CD4-positive, alpha-beta memory T cell (primary cell): ENCODE measurements around the gene APOL6. TPM values are rescaled to one million over a fixed set of nuclear protein-coding genes. Genes with fewer than 3 reads are reported as not detected.

Experiments used
- CTCF ChIA-PET: fragments of 350-600 bp; sonication (Branson Sonifier 250); formaldehyde crosslinking; loops from one replicate; lab custom pipeline; 2021; ENCODE audit warnings: inconsistent platforms; ENCODE audit not compliant: partially characterized antibody; lab: Charles Lee
- POLR2A ChIA-PET: fragments of 350-600 bp; sonication (Branson Sonifier 250); formaldehyde crosslinking; loops from one replicate; lab custom pipeline; 2021; ENCODE audit not compliant: partially characterized antibody; lab: Charles Lee
- DNase-seq, 5 donors: peaks; one replicate each; pipeline versions ENCODE4 v3.0.0 to v3.0.0-alpha.2; 2020 to 2022; ENCODE audit warnings: mixed read lengths in 1 of 5
- H3K27ac ChIP-seq: one replicate; pipeline ENCODE4 v1.7.0; 2013; ENCODE audit warnings: low read depth, low read length
- H3K27me3 ChIP-seq: 2 replicates; pipeline ENCODE4 v1.7.0; 2013; ENCODE audit warnings: mild to moderate bottlenecking, low read length, moderate library complexity; ENCODE audit not compliant: insufficient read depth
- H3K36me3 ChIP-seq: 2 replicates; pipeline ENCODE4 v1.7.0; 2013; ENCODE audit warnings: mild to moderate bottlenecking, low read length, moderate library complexity; ENCODE audit not compliant: insufficient read depth
- H3K4me1 ChIP-seq: 2 replicates; pipeline ENCODE4 v1.7.0; 2013; ENCODE audit warnings: mild to moderate bottlenecking, low read length, moderate library complexity; ENCODE audit not compliant: insufficient read depth
- H3K4me3 ChIP-seq, 2 donors: one replicate each; pipeline ENCODE4 v1.7.0; 2013; ENCODE audit warnings: low read length in 2 of 2, mild to moderate bottlenecking in 1 of 2
- H3K9me3 ChIP-seq, 2 donors: one replicate each; pipeline ENCODE4 v1.7.0; 2013; ENCODE audit warnings: low read length in 2 of 2, control low read depth in 1 of 2; ENCODE audit not compliant: control insufficient read depth in 1 of 2
- H3K27ac Mint-ChIP-seq, 7 donors: one replicate each; pipeline ENCODE4 v1.8.0; 2020 to 2021; ENCODE audit warnings: mixed read lengths in 7 of 7, mild to moderate bottlenecking in 6 of 7, inconsistent platforms in 3 of 7, moderate library complexity in 3 of 7
- H3K27me3 Mint-ChIP-seq, 2 donors: one replicate each; pipeline ENCODE4 v1.8.0; 2020 to 2021; ENCODE audit warnings: mixed read lengths in 2 of 2
- H3K36me3 Mint-ChIP-seq, 2 donors: one replicate each; pipeline ENCODE4 v1.8.0; 2020 to 2021; ENCODE audit warnings: mixed read lengths in 2 of 2, inconsistent platforms in 1 of 2, mild to moderate bottlenecking in 1 of 2
- H3K4me1 Mint-ChIP-seq, 4 donors: one replicate each; pipeline ENCODE4 v1.8.0; 2020 to 2021; ENCODE audit warnings: mixed read lengths in 4 of 4, mild to moderate bottlenecking in 1 of 4
- H3K4me3 Mint-ChIP-seq, 8 donors: one replicate each; pipeline ENCODE4 v1.8.0; 2020 to 2021; ENCODE audit warnings: mixed read lengths in 8 of 8, mild to moderate bottlenecking in 7 of 8, moderate library complexity in 6 of 8, inconsistent platforms in 3 of 8
- H3K9me3 Mint-ChIP-seq, 8 donors: one replicate each; pipeline ENCODE4 v1.8.0; 2020 to 2021; ENCODE audit warnings: mixed read lengths in 8 of 8, mild to moderate bottlenecking in 5 of 8, inconsistent platforms in 3 of 8, moderate library complexity in 1 of 8
- intact Hi-C: fragments of 100-400 bp; cut with micrococcal nuclease; formaldehyde crosslinking; loops from one replicate; pipeline ENCODE4 v1.15.1; 2023
- polyA plus RNA-seq, 2 donors: library from polyadenylated mRNA; unstranded; fragments of 300-500 nt; fragmentation: Illumina TruSeq; gene quantifications; one replicate each; pipeline ENCODE4 v1.2.3, GENCODE V29; 2021
- total RNA-seq, 2 experiments: library from RNA; stranded (reverse); gene quantifications; one replicate each; pipeline ENCODE4 v1.2.3, GENCODE V29; 2021

The APOL6 gene
- total and polyA plus RNA-seq, 4 experiments from 2014 or later, result 8.5 to 52.0 (median 37.3) TPM

- Histone ChIP-seq H3K36me3 (no peaks in the 10 kb centered on the region), H3K9me3 (no peaks in the 10 kb centered on the region), H3K27ac (no peak overlapping the region), H3K4me1 (peaks cover 6% of the 10 kb centered on the region), H3K4me3 (no peak overlapping the region), H3K27me3 (no peaks in the 10 kb centered on the region)
- H3K36me3 Mint-ChIP-seq, result no peaks in the 10 kb centered on the region
- peak overlapping the region in 1 of 7 donors; percentile 55 for H3K27ac Mint-ChIP-seq
- intact Hi-C loops, result no loop called here
- CTCF ChIA-PET, result no interaction called here
- POLR2A ChIA-PET, result interaction anchor here (1.5 kb wide), 1 partner anchor 11 kb away, joined by 4 read pairs; the partner anchor contains the start of gene APOL6
- H3K27me3 Mint-ChIP-seq, result no peaks in the 10 kb centered on the region
- peaks cover 7 to 13% (median 10%) of the 10 kb centered on the region in 4 donors for H3K4me1 Mint-ChIP-seq
- H3K9me3 Mint-ChIP-seq, result peaks cover 0 to 3% (median 0%) of the 10 kb centered on the region in 8 donors
- no peak for DNase-seq
- no peak overlapping the region for H3K4me3 Mint-ChIP-seq
These were observed 10.2 kb upstream of the APOL6 start for GRCh38 chr22:35638001-35638400.

- no peaks in the 10 kb centered on the region for H3K27me3 ChIP-seq
- Mint-ChIP-seq H3K4me3 (no peak overlapping the region), H3K27ac (no peak overlapping the region), H3K36me3 (no peaks in the 10 kb centered on the region), H3K4me1 (peaks cover 3 to 9% (median 6%) of the 10 kb centered on the region in 4 donors), H3K27me3 (no peaks in the 10 kb centered on the region), H3K9me3 (peaks cover 0 to 3% (median 0%) of the 10 kb centered on the region in 8 donors)
- H3K4me3 ChIP-seq, result no peak overlapping the region
- DNase-seq, result no peak
- H3K36me3 ChIP-seq, result no peaks in the 10 kb centered on the region
- ChIA-PET POLR2A (interaction anchor here (1.5 kb wide), 1 partner anchor 10 kb away, joined by 4 read pairs; the partner anchor contains the start of gene APOL6), CTCF (no interaction called here)
- no peaks in the 10 kb centered on the region for H3K9me3 ChIP-seq
- intact Hi-C loops, result no loop called here
- peaks cover 6% of the 10 kb centered on the region for H3K4me1 ChIP-seq
- no peak overlapping the region for H3K27ac ChIP-seq
These were observed 9.8 kb upstream of the APOL6 start for GRCh38 chr22:35638410-35638809.

- no peak overlapping the region for H3K27ac Mint-ChIP-seq
- Histone ChIP-seq H3K27ac (no peak overlapping the region), H3K27me3 (no peaks in the 10 kb centered on the region), H3K4me3 (no peak overlapping the region), H3K4me1 (peaks cover 2% of the 10 kb centered on the region), H3K36me3 (no peaks in the 10 kb centered on the region), H3K9me3 (no peaks in the 10 kb centered on the region)
- peaks cover 0 to 6% (median 2%) of the 10 kb centered on the region in 4 donors for H3K4me1 Mint-ChIP-seq
- ChIA-PET CTCF (no interaction called here), POLR2A (no interaction called here)
- H3K4me3 Mint-ChIP-seq, result no peak overlapping the region
- intact Hi-C loops, result no loop called here
- no peaks in the 10 kb centered on the region for H3K36me3 Mint-ChIP-seq
- H3K27me3 Mint-ChIP-seq, result no peaks in the 10 kb centered on the region
- no peak for DNase-seq
- H3K9me3 Mint-ChIP-seq, result peaks cover 0 to 3% (median 0%) of the 10 kb centered on the region in 8 donors
These were observed 6.6 kb upstream of the APOL6 start for GRCh38 chr22:35641494-35642120.

GRCh38 chr22:35642305-35642741, 5.9 kb upstream of the APOL6 start:
- H3K4me1 Mint-ChIP-seq, result peaks cover 4 to 13% (median 7%) of the 10 kb centered on the region in 4 donors
- Histone ChIP-seq H3K4me1 (peaks cover 9% of the 10 kb centered on the region), H3K27me3 (no peaks in the 10 kb centered on the region), H3K36me3 (no peaks in the 10 kb centered on the region), H3K27ac (no peak overlapping the region), H3K4me3 (no peak overlapping the region), H3K9me3 (no peaks in the 10 kb centered on the region)
- H3K27me3 Mint-ChIP-seq, result no peaks in the 10 kb centered on the region
- ChIA-PET CTCF (no interaction called here), POLR2A (no interaction called here)
- H3K4me3 Mint-ChIP-seq, result no peak overlapping the region
- no peak overlapping the region for H3K27ac Mint-ChIP-seq
- peaks cover 0 to 3% (median 0%) of the 10 kb centered on the region in 8 donors for H3K9me3 Mint-ChIP-seq
- no peak for DNase-seq
- intact Hi-C loops, result no loop called here
- no peaks in the 10 kb centered on the region for H3K36me3 Mint-ChIP-seq

- Histone ChIP-seq H3K27ac (no peak overlapping the region), H3K36me3 (no peaks in the 10 kb centered on the region), H3K9me3 (no peaks in the 10 kb centered on the region), H3K4me3 (no peak overlapping the region), H3K4me1 (peaks cover 13% of the 10 kb centered on the region), H3K27me3 (no peaks in the 10 kb centered on the region)
- Mint-ChIP-seq H3K36me3 (peaks cover 3 to 9% of the 10 kb centered on the region in 2 donors), H3K9me3 (peaks cover 0 to 3% (median 0%) of the 10 kb centered on the region in 8 donors), H3K27ac (peak overlapping the region in 2 of 7 donors; percentile 35 to 50), H3K4me1 (peaks cover 5 to 29% (median 10%) of the 10 kb centered on the region in 4 donors), H3K4me3 (no peak overlapping the region), H3K27me3 (no peaks in the 10 kb centered on the region)
- intact Hi-C loops, result no loop called here
- DNase-seq, result no peak
- ChIA-PET CTCF (no interaction called here), POLR2A (interaction anchor here (0.6 kb wide), 1 partner anchor 732 kb away, joined by 3 read pairs; no protein-coding TSS in a partner anchor)
These were observed 4.3 kb upstream of the APOL6 start for GRCh38 chr22:35643991-35644390.

- Mint-ChIP-seq H3K9me3 (no peaks in the 10 kb centered on the region), H3K4me3 (no peak overlapping the region), H3K36me3 (peaks cover 13 to 21% of the 10 kb centered on the region in 2 donors), H3K27ac (peak overlapping the region in 2 of 7 donors; percentile 17 to 48), H3K27me3 (no peaks in the 10 kb centered on the region), H3K4me1 (peaks cover 9 to 45% (median 22%) of the 10 kb centered on the region in 4 donors)
- no peaks in the 10 kb centered on the region for H3K27me3 ChIP-seq
- POLR2A ChIA-PET, result interaction anchor here (6.6 kb wide), 1 partner anchor 15 kb away, joined by 214 read pairs; no protein-coding TSS in a partner anchor
- intact Hi-C loops, result loop anchor here (5.0 kb wide), 1 partner anchor 57 kb away; no protein-coding TSS in a partner anchor
- no peaks in the 10 kb centered on the region for H3K9me3 ChIP-seq
- no peak overlapping the region for H3K4me3 ChIP-seq
- no peaks in the 10 kb centered on the region for H3K36me3 ChIP-seq
- no peak for DNase-seq
- CTCF ChIA-PET, result no interaction called here
- H3K4me1 ChIP-seq, result peaks cover 25% of the 10 kb centered on the region
- no peak overlapping the region for H3K27ac ChIP-seq
These were observed 2.6 kb upstream of the APOL6 start for GRCh38 chr22:35645646-35646045.

- Mint-ChIP-seq H3K4me1 (peaks cover 21 to 70% (median 42%) of the 10 kb centered on the region in 4 donors), H3K27ac (peak overlapping the region; percentile 99 to 100 (median 99)), H3K27me3 (no peaks in the 10 kb centered on the region), H3K9me3 (peaks cover 0 to 5% (median 0%) of the 10 kb centered on the region in 8 donors), H3K4me3 (peak overlapping the region; percentile 100), H3K36me3 (peaks cover 30 to 37% of the 10 kb centered on the region in 2 donors)
- Histone ChIP-seq H3K4me1 (peaks cover 41% of the 10 kb centered on the region), H3K4me3 (peak overlapping the region; percentile 90), H3K36me3 (peaks cover 6% of the 10 kb centered on the region), H3K27me3 (no peaks in the 10 kb centered on the region), H3K27ac (peak overlapping the region; percentile 96), H3K9me3 (no peaks in the 10 kb centered on the region)
- CTCF ChIA-PET, result interaction anchor here (1.3 to 1.9 kb wide), 4 partner anchors 9 to 22 kb away, joined by 6 to 13 read pairs (median 10); no protein-coding TSS in a partner anchor
- no peak for DNase-seq
- intact Hi-C loops, result loop anchor here (5.0 kb wide), 1 partner anchor 53 kb away; no protein-coding TSS in a partner anchor
- POLR2A ChIA-PET, result interaction anchor here (0.6 to 6.6 kb wide), 10 partner anchors 11 to 833 kb away, joined by 3 to 214 read pairs (median 6); partner anchors contain the start of genes APOL3 and TXN2
These were observed 844 bp downstream of the APOL6 start for GRCh38 chr22:35649026-35649553.
